OCI-LY1 (cell line): ENCODE data around the gene SLIT3.

Source experiments
- H2AFZ ChIP-seq: fragments of 200-600 bp; sonication (generic), shearing (Covaris generic); 2 replicates; pipeline ENCODE4 v1.6.0; 2014; ENCODE audit warnings: antibody characterized with exemption, mild to moderate bottlenecking, low read length
- H3F3A ChIP-seq: fragments of 200-600 bp; sonication (generic), shearing (Covaris generic); 2 replicates; pipeline ENCODE4 v1.6.0; 2014; ENCODE audit warnings: mild to moderate bottlenecking, antibody characterized with exemption, low read length, moderate library complexity; ENCODE audit not compliant: insufficient read depth
- H3K27ac ChIP-seq: fragments of 200-600 bp; sonication (generic); 2 replicates; pipeline ENCODE4 v1.5.1; 2014; ENCODE audit warnings: low read length, mixed run types, mild to moderate bottlenecking, low read depth; ENCODE audit not compliant: poor library complexity, severe bottlenecking
- H3K27me3 ChIP-seq: fragments of 200-600 bp; sonication (generic); 2 replicates; pipeline ENCODE4 v1.6.0; 2014; ENCODE audit warnings: antibody characterized with exemption, mild to moderate bottlenecking, low read length, moderate library complexity; ENCODE audit not compliant: insufficient read depth
- H3K36me3 ChIP-seq: fragments of 200-600 bp; sonication (generic); 2 replicates; pipeline ENCODE4 v1.6.1; 2014; ENCODE audit warnings: mild to moderate bottlenecking, antibody characterized with exemption, low read length, moderate library complexity, mixed read lengths; ENCODE audit not compliant: insufficient read depth
- H3K4me1 ChIP-seq: fragments of 200-600 bp; sonication (generic); 2 replicates; pipeline ENCODE4 v1.5.1; 2014; ENCODE audit warnings: mild to moderate bottlenecking, low read length, moderate library complexity; ENCODE audit not compliant: insufficient read depth, severe bottlenecking
- H3K4me2 ChIP-seq: fragments of 200-600 bp; sonication (generic), shearing (Covaris generic); 2 replicates; pipeline ENCODE4 v1.6.1; 2014; ENCODE audit warnings: low read length
- H3K4me3 ChIP-seq: fragments of 200-600 bp; sonication (generic); 2 replicates; pipeline ENCODE4 v1.5.1; 2014; ENCODE audit warnings: low read length, low read depth, mild to moderate bottlenecking, mixed read lengths; ENCODE audit not compliant: poor library complexity, severe bottlenecking
- H3K79me2 ChIP-seq: fragments of 200-600 bp; shearing (Covaris generic); 2 replicates; pipeline ENCODE4 v1.6.1; 2016; ENCODE audit warnings: mixed run types, low read length, mixed read lengths; ENCODE audit not compliant: insufficient read depth
- H3K9ac ChIP-seq: fragments of 200-600 bp; sonication (generic), shearing (Covaris generic); 2 replicates; pipeline ENCODE4 v1.6.1; 2014; ENCODE audit warnings: mild to moderate bottlenecking, low read length, mixed read lengths
- H3K9me2 ChIP-seq: fragments of 200-600 bp; sonication (generic), shearing (Covaris generic); 2 replicates; pipeline ENCODE4 v1.6.1; 2014; ENCODE audit warnings: low read depth, mild to moderate bottlenecking, low read length, mixed read lengths
- H3K9me3 ChIP-seq: fragments of 200-600 bp; shearing (Covaris generic); 2 replicates; pipeline ENCODE4 v1.6.1; 2014; ENCODE audit warnings: low read length, mixed read lengths
- H4K20me1 ChIP-seq: fragments of 200-600 bp; sonication (generic), shearing (Covaris generic); 2 replicates; pipeline ENCODE4 v1.6.0; 2016; ENCODE audit warnings: mild to moderate bottlenecking, low read length; ENCODE audit not compliant: insufficient read depth
- EZH2 ChIP-seq: fragments of 200-600 bp; sonication (generic), shearing (Covaris generic); IDR thresholded peaks from 2 replicates; pipeline ENCODE4 v1.8.0; 2017; ENCODE audit warnings: borderline replicate concordance, mixed run types, mild to moderate bottlenecking, antibody characterized with exemption, low read length, moderate library complexity, mixed read lengths
- TF ChIP-seq, protein P1 (sequence below): fragments of 200-600 bp; sonication (generic), shearing (Covaris generic); IDR thresholded peaks from 2 replicates; pipeline ENCODE4 v1.5.1; 2017; ENCODE audit warnings: mild to moderate bottlenecking, antibody characterized with exemption, low read length, moderate library complexity, mixed read lengths

SLIT3 gene

DNA sequence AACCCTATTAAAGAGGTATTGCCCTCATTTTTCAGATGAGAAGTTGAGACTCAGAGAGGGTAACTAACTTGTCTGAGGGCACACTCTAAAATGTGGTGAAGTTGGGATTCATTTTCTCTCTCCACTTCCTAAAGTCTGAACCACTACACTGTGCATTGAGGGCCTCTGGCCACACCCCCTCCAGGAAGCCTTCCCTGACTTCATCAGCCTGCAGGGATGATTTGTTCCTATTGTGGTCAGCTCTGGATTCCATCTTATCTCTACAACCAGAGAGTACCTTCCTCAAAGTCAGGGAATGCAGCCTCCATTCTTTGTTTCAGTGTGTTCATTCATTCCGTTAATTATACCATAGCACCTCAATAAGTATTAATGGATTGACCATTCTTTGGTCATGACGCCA lies 365.8 kb downstream of the SLIT3 start:
- Histone ChIP-seq H3K79me2 (no peaks in the 10 kb centered on the region), H3K36me3 (no peaks in the 10 kb centered on the region), H3K27ac (no peak overlapping the region), H3K9ac (no peak overlapping the region), H3K4me3 (no peak overlapping the region), H3K9me3 (no peaks in the 10 kb centered on the region), H3K4me2 (no peak overlapping the region), H4K20me1 (no peaks in the 10 kb centered on the region), H3K27me3 (no peaks in the 10 kb centered on the region), H3K4me1 (no peaks in the 10 kb centered on the region), H3K9me2 (no peaks in the 10 kb centered on the region), H3F3A (no peaks in the 10 kb centered on the region), H2AFZ (no peak overlapping the region)
- TF ChIP-seq EZH2: no peak
- TF ChIP-seq, protein P1, sequence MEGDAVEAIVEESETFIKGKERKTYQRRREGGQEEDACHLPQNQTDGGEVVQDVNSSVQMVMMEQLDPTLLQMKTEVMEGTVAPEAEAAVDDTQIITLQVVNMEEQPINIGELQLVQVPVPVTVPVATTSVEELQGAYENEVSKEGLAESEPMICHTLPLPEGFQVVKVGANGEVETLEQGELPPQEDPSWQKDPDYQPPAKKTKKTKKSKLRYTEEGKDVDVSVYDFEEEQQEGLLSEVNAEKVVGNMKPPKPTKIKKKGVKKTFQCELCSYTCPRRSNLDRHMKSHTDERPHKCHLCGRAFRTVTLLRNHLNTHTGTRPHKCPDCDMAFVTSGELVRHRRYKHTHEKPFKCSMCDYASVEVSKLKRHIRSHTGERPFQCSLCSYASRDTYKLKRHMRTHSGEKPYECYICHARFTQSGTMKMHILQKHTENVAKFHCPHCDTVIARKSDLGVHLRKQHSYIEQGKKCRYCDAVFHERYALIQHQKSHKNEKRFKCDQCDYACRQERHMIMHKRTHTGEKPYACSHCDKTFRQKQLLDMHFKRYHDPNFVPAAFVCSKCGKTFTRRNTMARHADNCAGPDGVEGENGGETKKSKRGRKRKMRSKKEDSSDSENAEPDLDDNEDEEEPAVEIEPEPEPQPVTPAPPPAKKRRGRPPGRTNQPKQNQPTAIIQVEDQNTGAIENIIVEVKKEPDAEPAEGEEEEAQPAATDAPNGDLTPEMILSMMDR: no peak

DNA sequence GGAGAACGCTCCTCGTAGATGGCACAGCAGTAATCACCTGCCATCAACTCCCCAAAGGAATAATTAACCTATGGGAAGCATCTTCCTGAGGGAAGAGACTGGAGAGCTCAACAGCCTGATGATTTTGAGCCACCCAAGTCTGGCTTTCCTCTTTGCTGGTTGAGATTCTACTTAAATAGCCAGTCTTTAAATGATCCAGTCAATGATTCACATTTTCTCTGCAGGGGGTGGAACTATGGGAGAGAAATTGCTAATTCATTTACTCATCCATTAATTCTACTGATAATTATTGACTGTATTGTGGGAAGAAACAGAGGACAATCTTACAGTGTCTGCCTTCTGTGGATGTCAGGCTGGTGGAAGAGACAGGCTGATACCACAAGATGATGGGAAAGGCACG lies 366.8 kb downstream of the SLIT3 start:
- H3K4me3 ChIP-seq: no peak overlapping the region
- H3K4me2 ChIP-seq: no peak overlapping the region
- H3F3A ChIP-seq: no peaks in the 10 kb centered on the region
- H3K9ac ChIP-seq: no peak overlapping the region
- H3K9me3 ChIP-seq: no peaks in the 10 kb centered on the region
- TF ChIP-seq, protein P1: no peak
- TF ChIP-seq EZH2: no peak
- H3K36me3 ChIP-seq: no peaks in the 10 kb centered on the region
- no peak overlapping the region for H2AFZ ChIP-seq
- H4K20me1 ChIP-seq: no peaks in the 10 kb centered on the region
- H3K79me2 ChIP-seq: no peaks in the 10 kb centered on the region
- no peaks in the 10 kb centered on the region for H3K27me3 ChIP-seq
- H3K4me1 ChIP-seq: no peaks in the 10 kb centered on the region
- no peaks in the 10 kb centered on the region for H3K9me2 ChIP-seq
- H3K27ac ChIP-seq: no peak overlapping the region

GRCh38 chr5:168932400-168933189 lies 368.3 kb downstream of the SLIT3 start:
- H4K20me1 ChIP-seq: no peaks in the 10 kb centered on the region
- no peaks in the 10 kb centered on the region for H3K9me2 ChIP-seq
- no peak overlapping the region for H3K4me2 ChIP-seq
- no peaks in the 10 kb centered on the region for H3K4me1 ChIP-seq
- H3F3A ChIP-seq: no peaks in the 10 kb centered on the region
- H3K79me2 ChIP-seq: no peaks in the 10 kb centered on the region
- no peaks in the 10 kb centered on the region for H3K27me3 ChIP-seq
- H3K9me3 ChIP-seq: no peaks in the 10 kb centered on the region
- H3K36me3 ChIP-seq: no peaks in the 10 kb centered on the region
- TF ChIP-seq, protein P1: no peak
- no peak for TF ChIP-seq EZH2
- no peak overlapping the region for H3K27ac ChIP-seq
- H3K4me3 ChIP-seq: no peak overlapping the region
- H2AFZ ChIP-seq: no peak overlapping the region
- no peak overlapping the region for H3K9ac ChIP-seq
